Measurements from ENCODE around the gene FER. TPM values are rescaled to one million over a fixed set of nuclear protein-coding genes. Genes with fewer than 3 reads are reported as not detected.

The FER gene
- total and polyA plus RNA-seq, 2 experiments from 2014 or later, result 10.6 to 29.4 TPM

DNA sequence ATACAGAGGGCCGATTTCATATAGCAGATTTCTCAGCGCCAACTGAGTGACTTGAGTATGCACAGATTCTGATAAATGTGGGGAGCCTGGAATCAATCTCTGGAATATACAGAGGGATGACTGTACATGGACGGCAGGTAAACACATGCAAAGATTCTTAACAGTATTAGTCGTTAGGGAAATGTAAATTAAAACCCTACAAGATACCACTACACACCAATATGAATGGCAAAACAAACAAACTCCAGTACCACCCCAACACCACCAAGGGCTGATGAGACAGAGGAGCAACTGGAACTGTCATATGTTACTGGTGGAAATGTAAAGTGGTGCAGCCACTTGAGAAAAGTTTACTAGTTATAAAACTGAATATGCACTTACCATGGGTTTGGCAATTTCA is 8.3 kb upstream of the FER start:
- Histone ChIP-seq H3K79me2 (no peaks in the 10 kb centered on the region), H3K9me2 (replicated peaks; ENCODE audit: insufficient read depth) (no peaks in the 10 kb centered on the region), H3K36me3 (replicated peaks; ENCODE audit: insufficient read depth, low read depth) (no peaks in the 10 kb centered on the region), H3K4me2 (no peak overlapping the region), H3K27me3 (no peaks in the 10 kb centered on the region), H3K9me3 (ENCODE audit: low read depth) (no peaks in the 10 kb centered on the region), H4K20me1 (ENCODE audit: insufficient read depth, poor library complexity, severe bottlenecking) (no peaks in the 10 kb centered on the region), H3K4me1 (ENCODE audit: insufficient read depth) (no peaks in the 10 kb centered on the region), H3K4me3 (no peak overlapping the region), H2AFZ (no peak overlapping the region), H3K27ac (no peak overlapping the region)
- TF ChIP-seq EZH2 (IDR thresholded peaks at IDR 0.05; ENCODE audit: borderline replicate concordance), result no peak
- no peak for TF ChIP-seq EZH2phosphoT487 (IDR thresholded peaks at IDR 0.05; ENCODE audit: low read depth, severe bottlenecking, unreplicated experiment)
- TF ChIP-seq CTCF (IDR thresholded peaks at IDR 0.05; ENCODE audit: poor library complexity), result no peak
- no peak for DNase-seq (ENCODE audit: low spot score)
- 83% methylated on average over 4 of the region's 4 CpGs for WGBS (ENCODE audit: low lambda C conversion rate, missing lambda C conversion rate)

DNA sequence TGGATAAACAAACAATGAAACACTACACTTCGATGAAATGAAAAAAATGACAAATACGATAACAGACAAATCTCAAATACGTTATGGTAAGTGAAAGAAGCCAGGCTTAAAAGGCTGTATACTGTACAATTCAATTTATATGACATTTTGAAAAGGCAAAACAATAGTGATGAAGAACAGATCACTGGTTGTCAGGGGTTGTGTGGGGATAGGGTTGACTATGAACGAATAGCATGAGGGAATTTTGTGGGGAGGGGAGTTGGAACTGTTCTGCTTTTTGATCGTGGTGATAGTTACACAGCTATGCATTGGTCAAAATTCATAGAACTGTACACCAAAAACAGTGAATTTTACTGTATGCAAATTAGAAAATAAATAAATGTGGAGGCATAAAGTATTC is 7.8 kb upstream of the FER start:
- Histone ChIP-seq H3K4me1 (ENCODE audit: insufficient read depth) (no peaks in the 10 kb centered on the region), H2AFZ (no peak overlapping the region), H3K79me2 (no peaks in the 10 kb centered on the region), H3K9me2 (replicated peaks; ENCODE audit: insufficient read depth) (no peaks in the 10 kb centered on the region), H3K27me3 (no peaks in the 10 kb centered on the region), H4K20me1 (ENCODE audit: insufficient read depth, poor library complexity, severe bottlenecking) (no peaks in the 10 kb centered on the region), H3K4me3 (no peak overlapping the region), H3K4me2 (no peak overlapping the region), H3K27ac (no peak overlapping the region), H3K36me3 (replicated peaks; ENCODE audit: insufficient read depth, low read depth) (no peaks in the 10 kb centered on the region), H3K9me3 (ENCODE audit: low read depth) (no peaks in the 10 kb centered on the region)
- 61% methylated on average over 5 of the region's 5 CpGs for WGBS (ENCODE audit: low lambda C conversion rate, missing lambda C conversion rate)
- TF ChIP-seq CTCF (IDR thresholded peaks at IDR 0.05; ENCODE audit: poor library complexity) (no peak), EZH2phosphoT487 (IDR thresholded peaks at IDR 0.05; ENCODE audit: low read depth, severe bottlenecking, unreplicated experiment) (no peak), EZH2 (IDR thresholded peaks at IDR 0.05; ENCODE audit: borderline replicate concordance) (no peak)
- no peak for DNase-seq (ENCODE audit: low spot score)

- DNase-seq (ENCODE audit: low spot score), result no peak
- peaks cover 3% of the 10 kb centered on the region for H3K79me2 ChIP-seq
- H3K27me3 ChIP-seq, result no peaks in the 10 kb centered on the region
- H3K4me1 ChIP-seq (ENCODE audit: insufficient read depth), result no peaks in the 10 kb centered on the region
- no peaks in the 10 kb centered on the region for H3K9me3 ChIP-seq (ENCODE audit: low read depth)
- H3K27ac ChIP-seq, result no peak overlapping the region
- TF ChIP-seq CTCF (IDR thresholded peaks at IDR 0.05; ENCODE audit: poor library complexity) (no peak), EZH2phosphoT487 (IDR thresholded peaks at IDR 0.05; ENCODE audit: low read depth, severe bottlenecking, unreplicated experiment) (no peak), EZH2 (IDR thresholded peaks at IDR 0.05; ENCODE audit: borderline replicate concordance) (no peak)
- H4K20me1 ChIP-seq (ENCODE audit: insufficient read depth, poor library complexity, severe bottlenecking), result no peaks in the 10 kb centered on the region
- WGBS (ENCODE audit: low lambda C conversion rate, missing lambda C conversion rate), result 74% methylated on average over 1 of the region's 1 CpG
- no peak overlapping the region for H3K4me2 ChIP-seq
- H3K36me3 ChIP-seq (replicated peaks; ENCODE audit: insufficient read depth, low read depth), result no peaks in the 10 kb centered on the region
- H2AFZ ChIP-seq, result no peak overlapping the region
- no peaks in the 10 kb centered on the region for H3K9me2 ChIP-seq (replicated peaks; ENCODE audit: insufficient read depth)
- no peak overlapping the region for H3K4me3 ChIP-seq
Measured at GRCh38 chr5:108743319-108743718, 4.4 kb upstream of the FER start.

- Histone ChIP-seq H3K4me2 (no peak overlapping the region), H2AFZ (no peak overlapping the region), H3K9me3 (ENCODE audit: low read depth) (no peaks in the 10 kb centered on the region)
Measured at GRCh38 chr5:108743846-108744245, 3.9 kb upstream of the FER start.

More at GRCh38 chr5:108743846-108744245, 3.9 kb upstream of the FER start:
- Histone ChIP-seq H3K27ac (no peak overlapping the region), H3K4me1 (ENCODE audit: insufficient read depth) (no peaks in the 10 kb centered on the region), H4K20me1 (ENCODE audit: insufficient read depth, poor library complexity, severe bottlenecking) (no peaks in the 10 kb centered on the region), H3K79me2 (peaks cover 3% of the 10 kb centered on the region), H3K9me2 (replicated peaks; ENCODE audit: insufficient read depth) (no peaks in the 10 kb centered on the region), H3K27me3 (no peaks in the 10 kb centered on the region), H3K4me3 (no peak overlapping the region), H3K36me3 (replicated peaks; ENCODE audit: insufficient read depth, low read depth) (no peaks in the 10 kb centered on the region)
- TF ChIP-seq EZH2phosphoT487 (IDR thresholded peaks at IDR 0.05; ENCODE audit: low read depth, severe bottlenecking, unreplicated experiment) (no peak), EZH2 (IDR thresholded peaks at IDR 0.05; ENCODE audit: borderline replicate concordance) (no peak), CTCF (IDR thresholded peaks at IDR 0.05; ENCODE audit: poor library complexity) (no peak)
- no peak for DNase-seq (ENCODE audit: low spot score)
- whole genome bisulfite sequencing (ENCODE audit: low lambda C conversion rate, missing lambda C conversion rate), result 85% methylated on average over 3 of the region's 3 CpGs
